Stimulated activated CD8-positive, alpha-beta memory T cell treated with anti-CD3 and anti-CD28 coated beads, Interleukin-4, amount 100 ng/mL, for 1 hour (primary cell): ENCODE data around the gene DPH2.
A peak's percentile ranks its signal among the peaks of the same experiment; 100 is the strongest.

Experiments used
- DNase-seq, 2 donors: peaks; one replicate each; pipeline ENCODE4 v3.0.0-alpha.2; 2020; ENCODE audit warnings: low read depth in 2 of 2, low spot score in 1 of 2

DPH2 gene

GRCh38 chr1:43969746-43970466, at the start of gene DPH2:
Gene DPH2 (plus strand): TSS chr1:43970010. CDS start chr1:43970176, 166 bp downstream.
- DNase-seq = peak; percentile 81 to 90

GRCh38 chr1:43921022-43921421, 48.8 kb upstream of the DPH2 start:
- no peak for DNase-seq

GRCh38 chr1:43924516-43924915, 45.3 kb upstream of the DPH2 start:
- DNase-seq = no peak

- DNase-seq = no peak
Observed at GRCh38 chr1:43925846-43926245, 44.0 kb upstream of the DPH2 start.

GRCh38 chr1:43930168-43930948, 39.5 kb upstream of the DPH2 start:
- no peak for DNase-seq

GRCh38 chr1:43930949-43931275, 38.9 kb upstream of the DPH2 start:
- DNase-seq = no peak

- DNase-seq = no peak
Observed at GRCh38 chr1:43931711-43932660, 37.8 kb upstream of the DPH2 start.

- DNase-seq = no peak
Observed at GRCh38 chr1:43932786-43933385, 36.9 kb upstream of the DPH2 start.

- DNase-seq = no peak
Observed at GRCh38 chr1:43933386-43934100, 36.3 kb upstream of the DPH2 start, which contains the start of gene ARTN. Gene ARTN (plus strand): TSS chr1:43933801. CDS start chr1:43935657, 1,856 bp downstream.

GRCh38 chr1:43934101-43934985, 35.5 kb upstream of the DPH2 start:
- peak in 1 of 2 donors; percentile 27 for DNase-seq

GRCh38 chr1:43934986-43935324, 34.9 kb upstream of the DPH2 start:
- no peak for DNase-seq

GRCh38 chr1:43935711-43936427, 33.9 kb upstream of the DPH2 start:
- DNase-seq = no peak

GRCh38 chr1:43936431-43937151, 33.2 kb upstream of the DPH2 start:
- DNase-seq = no peak

- DNase-seq = no peak
Observed at GRCh38 chr1:43937179-43937865, 32.5 kb upstream of the DPH2 start.

GRCh38 chr1:43938383-43938782, 31.4 kb upstream of the DPH2 start:
- no peak for DNase-seq

GRCh38 chr1:43938892-43939587, 30.8 kb upstream of the DPH2 start:
- DNase-seq = no peak

GRCh38 chr1:43942411-43942810, 27.4 kb upstream of the DPH2 start:
- no peak for DNase-seq
